GM19025 (cell line): ENCODE results near the gene ZNF48.
"Not testable (repeated sequence)": the region's sequence is repeated elsewhere in the genome, so short reads cannot be mapped to it uniquely, and the experiment has no call there.

ENCODE experiments used
- ATAC-seq: cut with Tn5 transposase; IDR thresholded peaks from one replicate; pipeline ENCODE4 v1.9.1; 2021; ENCODE audit warnings: mild to moderate bottlenecking, low read depth, moderate library complexity; ENCODE audit not compliant: unreplicated experiment

The ZNF48 gene

DNA sequence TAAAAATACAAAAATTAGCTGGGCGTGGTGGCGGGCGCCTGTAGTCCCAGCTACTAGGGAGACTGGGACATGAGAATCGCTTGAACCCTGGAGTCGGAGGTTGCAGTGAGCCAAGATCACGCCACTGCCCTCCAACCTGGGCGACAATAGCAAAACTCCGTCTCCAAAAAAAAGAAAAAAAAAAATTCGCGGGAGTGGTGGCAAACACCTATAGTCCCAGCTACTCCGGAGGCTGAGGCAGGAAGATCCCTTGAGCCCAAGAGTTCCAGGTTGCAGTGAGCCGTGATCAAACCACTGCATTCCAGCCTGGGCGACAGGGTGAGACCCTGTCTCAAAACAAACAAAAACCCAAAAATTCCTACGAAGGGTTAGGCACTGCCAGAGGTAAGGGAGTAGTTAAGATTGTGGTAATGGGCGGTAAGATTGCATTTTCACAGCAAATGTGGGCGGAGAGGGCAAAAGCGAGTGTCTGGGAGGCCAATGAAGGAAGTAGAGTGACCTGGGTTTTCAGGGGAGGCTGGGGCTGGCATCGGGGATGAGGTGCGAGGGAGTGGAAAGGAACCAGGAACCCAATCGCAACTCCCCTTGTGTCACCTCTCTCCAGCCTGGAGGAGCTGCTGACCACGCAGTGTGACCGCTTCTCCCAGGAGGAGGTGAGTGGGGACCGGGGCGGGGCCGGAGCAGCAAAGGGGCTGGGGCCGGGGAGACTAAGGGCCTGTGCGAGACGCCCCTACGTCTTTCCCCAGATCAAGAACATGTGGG, 18.0 kb upstream of the ZNF48 start:
- no peak for ATAC-seq

DNA sequence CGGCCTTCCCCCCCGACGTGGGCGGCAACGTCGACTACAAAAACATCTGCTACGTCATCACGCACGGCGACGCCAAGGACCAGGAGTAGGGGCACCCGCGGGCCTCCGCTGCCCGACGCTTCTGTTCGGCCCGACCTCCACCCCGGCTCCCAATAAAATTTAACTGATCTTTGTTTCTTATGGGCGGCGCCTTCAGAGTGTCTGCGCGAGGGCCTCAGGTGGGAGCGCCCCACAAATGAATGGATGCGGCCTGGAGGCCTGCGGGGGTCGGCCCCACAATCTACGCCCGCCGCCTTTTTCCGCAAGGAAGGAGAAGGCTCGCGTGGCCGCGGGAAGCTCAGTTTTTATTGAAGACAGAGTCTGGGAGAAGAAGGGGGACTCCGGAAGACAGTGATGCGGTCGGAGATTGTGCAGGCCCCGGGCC, 17.4 kb upstream of the ZNF48 start:
- peak; percentile 31 for ATAC-seq

DNA sequence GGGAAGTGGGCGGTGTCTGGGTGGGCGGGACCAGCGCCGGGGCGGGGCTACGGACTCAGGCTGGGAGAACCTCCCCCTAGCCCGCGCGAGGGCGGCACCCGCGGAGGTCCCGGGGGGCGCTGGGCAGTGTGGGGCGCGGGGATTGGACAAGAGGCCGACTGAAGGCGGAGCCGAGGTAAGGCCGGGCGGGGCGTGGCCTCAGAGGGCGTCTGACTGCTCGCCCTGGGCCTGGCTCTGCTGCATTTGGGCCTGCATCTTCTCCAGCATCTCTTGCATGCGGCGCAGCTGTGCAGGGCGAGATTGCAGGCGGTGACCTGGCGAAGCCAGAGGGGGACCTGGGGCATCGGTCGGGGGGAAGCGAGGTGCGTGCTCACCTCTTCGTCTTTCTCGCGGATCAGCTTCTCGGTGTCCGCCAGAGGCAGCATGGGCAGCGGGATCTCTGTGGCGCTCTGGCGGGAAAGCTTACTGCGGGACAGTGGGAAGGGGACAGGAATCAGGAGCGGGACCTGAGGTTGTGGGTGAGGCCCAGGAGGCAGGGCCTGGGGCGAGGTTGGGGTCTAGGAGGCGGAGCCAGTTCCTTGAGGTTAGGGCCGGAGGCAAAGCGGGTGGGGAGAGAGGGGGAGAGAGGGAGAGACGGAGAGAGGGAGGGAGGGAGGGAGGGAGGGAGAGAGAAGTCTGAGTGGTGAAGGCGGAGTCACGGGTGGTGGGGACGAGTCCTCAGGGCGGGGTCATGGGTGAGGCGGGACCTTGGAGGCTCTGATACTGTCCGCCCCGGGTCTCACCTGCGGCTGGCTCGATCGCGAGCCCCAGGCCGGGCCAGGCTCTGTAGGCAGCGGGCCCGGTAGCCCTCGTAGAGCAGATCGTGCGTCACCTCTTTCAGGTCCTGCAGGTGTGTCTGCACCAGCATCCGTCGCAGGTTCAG, 16.7 kb upstream of the ZNF48 start:
- peak; percentile 91 for ATAC-seq

DNA sequence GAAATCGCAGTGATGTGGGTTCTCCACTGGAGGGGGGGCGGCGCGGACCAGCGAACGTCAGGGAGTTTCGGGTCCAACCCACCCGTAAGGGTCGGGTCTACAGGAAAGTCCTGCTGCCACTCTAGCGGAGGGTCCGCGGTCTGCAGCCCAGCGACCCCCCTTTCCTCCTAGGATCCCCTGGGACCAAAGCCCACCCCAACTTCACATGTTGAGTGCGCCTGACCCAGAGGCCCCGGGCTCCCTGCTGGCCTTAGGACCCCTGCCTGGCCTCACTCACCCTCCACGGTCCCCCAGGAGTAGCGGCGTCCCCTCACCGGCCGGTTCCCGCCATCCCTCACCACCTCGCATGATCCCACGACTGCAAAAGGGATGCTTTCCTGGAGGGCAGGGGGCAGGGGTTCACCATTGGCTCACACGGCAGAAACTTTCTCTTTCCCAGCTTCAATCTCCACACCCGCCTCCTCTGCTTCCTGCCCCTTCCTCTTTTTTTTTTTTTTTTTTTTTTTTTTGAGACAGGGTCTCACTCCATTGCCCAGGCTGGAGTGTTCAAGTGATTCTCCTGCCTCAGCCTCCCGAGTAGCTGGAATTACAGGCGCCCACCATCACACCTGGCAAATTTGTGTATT, 15.9 kb upstream of the ZNF48 start:
- ATAC-seq, result no peak

DNA sequence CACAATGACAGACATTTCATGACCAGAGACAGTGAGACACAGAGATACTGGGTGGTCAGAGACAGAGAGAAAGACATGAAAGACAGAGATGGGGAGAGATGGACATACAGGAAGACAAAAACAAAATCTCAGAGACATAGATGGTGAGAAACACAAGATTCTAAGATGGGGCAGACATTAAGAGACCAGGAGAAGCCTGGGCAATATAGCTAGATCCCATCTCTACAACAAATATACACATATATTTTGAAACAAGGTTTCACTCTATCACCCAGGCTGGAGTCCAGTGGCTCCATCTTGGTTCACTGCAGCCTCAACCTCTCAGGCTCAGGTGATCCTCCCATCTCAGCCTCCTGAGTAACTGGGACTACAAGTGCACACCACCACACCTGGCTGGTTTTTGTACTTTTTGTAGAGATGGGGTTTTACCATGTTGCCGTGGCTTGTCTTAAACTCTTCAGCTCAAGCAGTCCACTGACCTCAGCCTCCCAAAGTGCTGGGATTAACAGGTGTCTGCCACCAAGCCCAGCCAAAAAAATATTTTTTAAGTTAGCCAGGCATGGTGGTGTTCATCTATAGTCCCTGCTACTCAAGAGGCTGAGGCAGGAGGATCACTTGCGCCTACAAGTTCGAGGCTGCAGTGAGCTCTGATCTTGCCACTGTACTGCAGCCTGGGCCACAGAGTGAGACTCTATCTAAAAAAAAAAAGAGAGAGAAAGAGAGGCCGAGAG, 15.0 kb upstream of the ZNF48 start:
- ATAC-seq, result no peak

DNA sequence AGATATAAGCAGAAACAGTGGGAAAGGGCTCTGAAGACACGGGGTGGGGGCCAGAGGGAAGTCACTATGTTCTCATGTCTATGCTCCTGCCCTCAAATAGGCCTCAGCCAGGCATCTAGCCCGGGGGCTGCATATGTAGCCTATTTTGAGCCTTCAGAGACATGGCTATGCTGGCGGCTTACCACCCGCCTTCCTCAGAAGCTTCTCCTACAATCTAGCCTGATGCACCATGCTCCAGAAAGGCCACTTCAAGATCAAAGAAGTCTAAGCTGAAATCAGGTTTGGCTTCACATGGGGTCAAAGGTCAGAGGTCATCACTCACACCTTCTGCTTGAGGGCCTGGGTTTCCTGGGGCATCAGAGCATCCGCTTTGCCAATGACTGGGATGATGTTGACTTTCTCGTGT, 14.4 kb upstream of the ZNF48 start:
- ATAC-seq, result no peak

DNA sequence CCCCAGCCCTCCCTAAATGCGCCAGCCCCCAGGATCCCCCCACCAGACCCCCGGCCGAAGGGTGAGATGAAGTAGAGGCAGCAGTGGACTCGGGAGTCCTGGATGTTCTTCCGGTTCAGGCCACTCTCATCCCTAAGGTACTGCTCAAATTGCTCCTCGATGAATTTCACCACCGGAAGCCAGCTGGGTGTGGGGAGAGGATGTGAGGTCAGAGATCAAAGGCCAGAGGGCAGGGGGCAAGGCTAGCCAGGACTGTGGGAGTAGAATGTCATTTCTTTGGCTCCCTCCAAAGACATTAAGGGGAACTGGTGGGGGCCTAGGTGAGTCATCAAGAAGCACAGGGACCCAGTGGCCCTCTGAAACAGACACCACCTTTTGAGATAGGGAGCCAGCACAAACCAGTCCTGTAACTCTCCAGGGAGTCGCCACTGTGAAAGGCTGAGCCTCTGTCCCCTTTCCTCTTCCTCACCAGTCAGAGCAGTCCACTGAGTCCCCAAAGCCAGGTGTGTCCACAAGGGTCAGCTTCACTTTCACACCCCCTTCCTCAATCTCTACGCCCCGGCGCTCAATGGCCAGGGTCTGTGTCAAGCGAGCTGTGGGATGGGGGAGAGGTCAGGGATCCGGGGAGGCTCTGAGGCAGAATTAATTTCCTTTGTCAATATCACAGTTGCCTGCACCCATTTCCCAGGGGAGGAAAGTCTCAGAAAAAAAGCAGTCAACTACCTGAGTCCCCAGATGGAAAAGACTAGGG, 13.8 kb upstream of the ZNF48 start:
- ATAC-seq, result no peak

DNA sequence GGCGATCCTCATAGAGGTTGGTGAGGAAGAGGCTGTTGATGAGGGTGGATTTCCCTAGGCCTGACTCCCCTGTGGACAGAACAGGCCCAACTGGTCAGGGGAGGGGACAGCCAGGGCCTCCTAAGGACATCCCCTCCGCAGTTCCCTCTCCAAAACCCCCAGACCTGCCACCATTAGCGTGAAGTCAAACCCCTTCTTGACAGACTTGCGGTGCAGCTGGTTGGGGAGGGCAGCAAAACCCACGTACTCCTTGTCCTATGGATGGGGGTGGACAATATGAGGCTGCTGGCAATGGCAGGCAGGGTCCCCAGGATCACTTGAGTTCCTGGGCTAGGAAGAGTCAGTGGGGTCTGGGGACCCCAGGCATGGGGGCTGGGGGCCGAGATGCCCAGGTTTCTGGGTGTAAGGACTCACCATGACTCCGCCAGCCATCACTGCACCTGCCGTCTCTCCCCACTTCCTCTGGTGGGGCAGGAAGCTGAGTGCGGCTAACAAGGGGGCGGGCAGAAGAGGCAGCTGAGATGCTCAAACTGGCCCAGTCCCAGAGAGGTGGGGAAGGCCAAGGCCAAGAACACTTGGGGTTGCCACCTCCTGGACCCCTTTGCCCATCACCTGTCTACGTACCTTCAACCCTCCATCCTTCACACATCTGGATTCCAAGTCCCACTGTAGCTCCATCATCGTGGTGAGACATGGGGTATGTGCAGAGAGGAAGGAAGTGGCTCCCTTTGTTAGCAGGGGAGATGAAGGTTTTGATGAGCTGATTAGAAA, 12.9 kb upstream of the ZNF48 start, which contains the start of gene SEPTIN1:
SEPTIN1 (minus strand) TSS at position 451 of the 771 bp plus-strand sequence; CDS start at position 432, 19 bp downstream.
- ATAC-seq, result no peak

DNA sequence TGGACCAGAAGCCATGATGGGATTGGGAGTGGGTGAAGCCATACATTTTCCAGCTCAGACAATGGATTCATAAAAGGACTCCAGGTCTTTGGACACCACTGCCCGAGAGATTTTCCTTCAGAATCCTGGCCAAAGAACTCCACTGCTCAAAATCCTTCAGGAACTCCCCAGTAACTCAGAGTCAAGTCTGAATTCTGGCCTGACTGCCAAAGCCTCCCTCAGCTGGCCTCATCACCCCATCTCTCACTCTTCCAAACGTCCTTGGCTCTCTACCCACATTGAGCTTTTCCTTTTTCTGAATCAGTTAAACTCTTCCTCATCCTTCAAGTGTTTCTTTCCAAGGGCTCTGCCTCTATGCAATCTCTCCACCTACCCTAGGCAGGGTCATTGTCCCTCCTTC, 11.7 kb upstream of the ZNF48 start:
- no peak for ATAC-seq

DNA sequence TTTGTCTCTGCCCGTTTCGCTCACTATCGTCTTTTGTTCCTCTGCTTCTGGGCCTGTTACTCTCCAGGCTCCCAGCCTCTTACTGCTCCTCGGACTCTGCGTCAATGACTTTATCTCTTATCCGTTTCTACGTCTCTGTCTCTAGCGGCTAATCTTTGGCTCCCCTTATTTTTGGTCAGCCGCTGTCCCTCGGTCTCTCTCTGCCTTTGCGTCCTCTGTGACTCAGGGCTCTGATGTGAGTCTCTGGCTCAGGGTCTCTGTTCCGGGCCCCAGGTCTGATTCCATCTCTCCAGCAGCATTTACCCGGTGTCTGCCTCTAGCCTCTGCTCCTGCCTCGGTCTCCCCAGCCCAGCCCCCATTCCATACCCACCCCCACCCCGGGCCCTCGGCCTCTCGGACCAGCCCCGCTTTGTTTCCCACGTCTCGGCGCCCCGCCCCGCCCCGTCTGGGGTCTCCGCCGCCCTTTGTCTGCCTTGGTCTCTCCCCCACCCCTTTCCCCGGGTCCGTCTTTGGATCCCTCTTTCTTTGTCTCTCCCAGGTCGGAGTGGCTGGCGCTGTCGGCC, 547 bp upstream of the ZNF48 start:
- no peak for ATAC-seq

DNA sequence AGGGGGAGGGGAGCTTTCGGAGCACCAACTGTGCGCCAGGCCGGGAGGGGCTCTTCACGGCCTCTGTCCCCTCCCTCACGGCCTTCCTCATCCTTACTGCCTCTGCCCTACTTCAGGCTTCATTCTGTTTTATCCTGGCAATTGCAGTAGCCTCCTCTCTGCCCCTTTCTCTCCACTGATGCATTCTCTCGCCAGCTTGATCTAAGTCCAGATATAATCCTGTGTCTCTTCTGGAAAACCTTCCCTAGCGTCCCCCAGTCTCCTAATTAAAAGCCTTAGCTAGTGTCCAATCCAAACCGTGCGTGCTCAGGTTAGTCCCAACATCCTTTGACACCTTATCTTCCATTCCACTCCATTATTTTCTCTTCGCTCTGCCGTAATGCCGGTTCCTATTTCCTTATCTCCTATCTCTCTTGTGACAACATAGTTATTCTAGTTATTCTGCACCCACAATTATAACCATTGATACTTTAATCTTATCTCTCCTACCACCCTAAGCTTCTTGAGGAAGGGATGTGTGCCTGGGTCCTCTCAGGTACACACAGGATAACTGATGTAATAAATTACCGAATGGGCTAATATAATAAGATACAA, 869 bp downstream of the ZNF48 start:
- no peak for ATAC-seq

DNA sequence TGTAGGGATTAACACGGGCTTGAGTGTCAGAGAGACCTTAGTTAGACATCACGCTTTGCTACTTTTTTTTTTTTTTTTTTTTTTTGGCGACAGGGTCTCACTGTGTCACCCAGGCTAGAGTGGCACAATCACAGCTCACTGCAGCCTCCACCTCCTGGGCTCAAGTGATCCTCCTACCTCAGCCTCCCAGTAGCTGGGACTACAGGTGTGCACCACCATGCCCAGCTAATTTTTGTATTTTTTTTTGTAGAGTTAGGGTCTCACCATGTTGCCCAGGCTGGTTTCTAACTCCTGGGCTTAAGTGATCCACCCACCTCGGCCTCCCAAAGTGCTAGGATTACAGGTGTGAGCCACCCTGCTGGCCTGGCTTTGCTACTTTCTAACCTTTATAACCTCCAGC, 1.4 kb downstream of the ZNF48 start:
- not testable (repeated sequence) for ATAC-seq

DNA sequence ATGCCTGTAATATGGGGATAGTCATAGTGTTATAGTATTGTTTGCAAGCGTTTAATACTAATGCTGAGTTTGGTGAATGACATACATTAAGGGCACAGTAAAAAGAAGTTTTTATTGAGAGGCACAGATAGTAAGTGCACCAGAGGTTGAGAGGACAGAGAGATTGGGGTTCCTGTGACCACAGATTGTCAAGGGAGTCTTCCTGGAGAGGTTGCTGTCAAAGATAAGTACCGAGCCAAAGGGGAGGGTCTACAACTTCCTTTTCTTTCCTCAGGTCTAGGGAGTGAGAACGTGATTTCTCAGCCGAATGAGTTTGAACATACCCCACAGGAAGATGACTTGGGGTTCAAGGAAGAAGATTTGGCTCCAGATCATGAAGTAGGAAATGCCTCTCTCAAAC, 1.8 kb downstream of the ZNF48 start:
- no peak for ATAC-seq

DNA sequence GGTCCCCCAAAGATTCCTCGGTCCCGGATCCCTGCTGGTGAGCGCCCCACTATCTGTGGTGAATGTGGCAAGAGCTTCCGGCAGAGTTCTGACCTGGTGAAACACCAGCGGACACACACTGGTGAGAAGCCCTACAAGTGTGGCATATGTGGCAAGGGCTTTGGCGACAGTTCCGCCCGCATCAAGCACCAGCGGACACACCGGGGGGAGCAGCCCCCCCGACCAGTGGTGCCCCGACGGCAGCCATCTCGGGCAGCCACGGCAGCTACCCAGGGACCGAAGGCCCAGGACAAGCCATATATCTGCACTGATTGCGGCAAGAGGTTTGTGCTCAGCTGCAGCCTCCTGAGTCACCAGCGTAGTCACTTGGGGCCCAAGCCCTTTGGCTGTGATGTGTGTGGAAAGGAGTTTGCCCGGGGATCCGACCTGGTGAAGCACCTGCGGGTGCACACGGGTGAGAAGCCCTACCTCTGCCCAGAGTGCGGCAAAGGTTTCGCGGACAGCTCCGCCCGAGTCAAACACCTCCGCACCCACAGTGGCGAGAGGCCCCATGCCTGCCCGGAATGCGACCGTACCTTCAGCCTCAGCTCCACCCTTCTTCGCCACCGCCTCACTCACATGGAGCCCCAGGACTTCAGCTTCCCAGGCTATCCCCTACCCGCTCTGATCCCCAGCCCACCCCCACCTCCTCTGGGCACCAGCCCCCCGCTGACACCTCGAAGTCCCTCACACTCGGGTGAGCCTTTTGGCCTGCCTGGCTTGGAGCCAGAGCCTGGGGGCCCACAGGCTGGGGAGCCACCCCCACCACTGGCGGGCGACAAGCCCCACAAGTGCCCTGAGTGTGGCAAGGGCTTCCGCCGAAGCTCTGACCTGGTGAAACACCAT, 2.8 kb downstream of the ZNF48 start:
- ATAC-seq, result no peak

DNA sequence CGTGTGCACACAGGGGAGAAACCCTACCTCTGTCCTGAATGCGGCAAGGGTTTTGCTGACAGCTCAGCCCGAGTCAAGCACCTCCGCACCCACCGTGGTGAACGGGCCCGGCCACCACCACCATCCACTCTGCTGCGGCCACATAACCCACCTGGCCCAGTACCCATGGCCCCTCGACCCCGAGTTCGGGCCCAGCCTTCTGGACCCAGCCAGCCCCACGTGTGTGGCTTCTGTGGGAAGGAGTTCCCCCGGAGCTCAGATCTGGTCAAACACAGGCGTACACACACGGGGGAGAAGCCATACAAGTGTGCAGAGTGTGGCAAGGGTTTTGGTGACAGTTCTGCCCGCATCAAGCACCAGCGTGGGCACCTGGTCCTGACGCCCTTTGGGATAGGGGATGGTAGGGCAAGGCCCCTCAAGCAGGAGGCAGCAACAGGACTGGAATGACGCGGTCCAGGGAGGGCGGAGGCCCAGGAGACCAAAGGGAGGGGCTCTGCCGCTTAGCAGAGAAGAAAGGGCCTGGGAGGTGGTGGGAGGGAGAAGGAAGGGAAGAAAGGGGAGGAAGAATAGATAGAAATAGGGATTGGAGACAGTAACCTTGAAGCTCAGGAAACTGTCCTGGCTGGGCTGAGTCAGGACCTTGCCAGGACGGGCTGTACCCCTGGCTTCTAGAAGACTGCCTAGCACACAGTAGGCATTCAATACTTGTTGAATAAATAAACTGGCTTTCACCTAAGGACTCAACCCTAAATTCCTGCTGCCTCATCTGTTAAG, 3.6 kb downstream of the ZNF48 start:
- no peak for ATAC-seq

DNA sequence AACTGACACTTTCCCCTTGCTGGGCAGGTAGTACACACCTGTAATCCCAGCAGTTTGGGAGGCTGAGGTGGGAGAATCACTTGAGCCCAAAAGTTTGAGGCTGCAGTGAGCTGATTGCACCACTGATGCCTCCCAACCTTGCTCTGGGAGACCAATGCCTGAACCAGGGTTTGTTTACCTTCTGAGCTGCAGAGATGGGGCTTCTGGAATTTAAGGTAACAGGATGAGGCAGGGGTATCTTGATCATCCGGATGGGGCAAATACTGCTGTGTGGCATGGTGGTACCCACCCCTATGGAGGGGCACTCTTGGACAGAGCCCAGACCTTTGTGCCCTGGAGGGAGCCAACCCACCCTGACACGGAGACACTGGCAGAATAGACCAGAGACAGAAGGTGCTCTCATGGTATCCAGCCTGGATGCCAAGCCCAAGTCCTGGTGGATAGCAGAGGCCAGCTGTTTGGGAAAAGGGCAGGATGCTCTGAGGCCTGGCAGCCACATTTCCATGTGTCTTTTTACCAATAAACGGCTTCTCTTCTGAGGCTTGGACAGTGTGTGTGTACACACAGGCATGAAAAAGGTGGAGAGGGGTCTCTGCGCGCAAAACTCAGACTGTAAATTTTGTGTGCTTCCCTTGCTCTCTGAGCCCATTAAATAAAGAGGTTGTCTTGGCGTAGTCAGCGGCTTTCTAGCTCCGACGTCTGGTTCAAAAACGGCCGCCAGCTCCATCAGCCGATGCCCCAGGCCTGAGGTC, 4.4 kb downstream of the ZNF48 start:
- no peak for ATAC-seq
